K562 treated with DMSO at 1 percent for 48 hours (cell line): ENCODE results near the gene NPIPA5. TPM values are rescaled to one million over a fixed set of nuclear protein-coding genes. Genes with fewer than 3 reads are reported as not detected.

Experiments used
- total RNA-seq: library from RNA; unstranded; fragments of 300-600 nt; gene quantifications from 2 replicates; pipeline ENCODE4 v1.2.3, GENCODE V29; 2022; ENCODE audit warnings: low replicate concordance; ENCODE audit errors: extremely low read depth

The NPIPA5 gene
- total RNA-seq, result not detected in 2 replicates

DNA sequence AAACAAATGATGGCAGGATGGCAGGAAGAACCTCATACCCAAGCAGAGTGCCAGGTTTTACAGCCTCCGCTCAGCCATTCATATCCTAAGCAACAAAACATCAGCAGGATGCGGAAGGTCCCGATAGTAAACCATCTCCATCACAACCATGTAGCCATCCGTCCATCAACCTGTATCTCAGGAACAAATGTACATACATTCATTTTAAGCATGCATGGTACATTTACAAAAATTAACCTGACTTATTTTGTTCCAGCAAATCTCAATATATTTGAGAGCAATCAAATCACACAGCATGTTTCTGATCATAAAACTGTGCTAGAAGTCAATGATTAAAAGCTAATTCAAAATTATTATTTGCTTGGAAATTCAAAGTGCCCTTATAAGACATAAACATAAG, at the start of gene NPIPA5:
Gene NPIPA5, minus strand, starts transcription at position 101 of the 400 bp plus-strand sequence. Its CDS starts 0 bp downstream, at position 101.

DNA sequence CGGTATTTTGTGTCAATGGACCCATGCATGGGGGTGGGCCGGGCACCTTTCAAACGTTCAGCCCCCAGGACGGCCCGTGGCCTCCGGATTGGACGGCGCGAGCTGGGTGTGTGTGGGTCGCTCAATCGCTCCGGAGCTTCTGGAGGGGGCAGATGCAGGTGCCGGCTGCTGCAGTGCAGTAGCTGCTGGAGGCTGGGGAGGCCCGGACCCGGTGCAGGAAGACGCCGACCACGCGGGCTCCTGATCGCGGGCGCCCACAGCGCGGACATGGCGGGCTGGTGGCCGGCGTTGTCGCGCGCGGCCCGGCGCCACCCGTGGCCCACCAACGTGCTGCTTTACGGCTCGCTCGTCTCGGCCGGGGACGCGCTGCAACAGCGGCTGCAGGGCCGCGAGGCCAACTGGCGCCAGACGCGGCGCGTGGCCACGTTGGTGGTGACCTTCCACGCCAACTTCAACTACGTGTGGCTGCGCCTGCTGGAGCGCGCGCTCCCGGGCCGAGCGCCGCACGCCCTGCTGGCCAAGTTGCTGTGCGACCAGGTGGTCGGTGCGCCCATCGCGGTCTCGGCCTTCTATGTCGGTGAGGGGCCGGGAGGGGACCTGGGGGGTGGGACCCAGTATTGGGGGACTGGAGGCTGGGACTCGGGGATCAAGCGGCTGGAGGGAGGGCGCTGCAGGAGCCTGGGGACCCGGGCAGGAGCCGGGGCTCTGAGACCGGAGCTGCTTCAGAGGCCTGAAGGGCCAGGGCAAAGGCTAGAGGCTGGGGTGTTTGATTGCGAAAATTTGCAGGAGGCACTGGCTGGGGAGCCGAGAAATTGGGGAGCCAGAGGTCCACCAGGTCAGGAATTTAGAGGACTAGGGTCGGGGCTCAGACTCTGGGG, 17.8 kb upstream of the NPIPA5 start, which contains the start of gene MPV17L:
Gene MPV17L, plus strand, starts transcription at position 124 of the 878 bp plus-strand sequence. Its CDS starts 144 bp downstream, at position 268.

Other genes starting within 250 kb of the NPIPA5 start
- not detected in 2 replicates for gene MPV17L, start 17.5 kb upstream of the NPIPA5 start, total RNA-seq
- gene BMERB1, start 56.3 kb upstream of the NPIPA5 start, total RNA-seq, result not detected in 2 replicates